MM.1S (cell line): ENCODE results near the gene NTSR1.

Experiments used
- DNase-seq: peaks from one replicate; pipeline ENCODE4 v3.0.0-alpha.2; 2015
- H2AFZ ChIP-seq: fragments of 300-600 bp; sonication (generic); 2 replicates; pipeline ENCODE4 v1.6.0; 2016; ENCODE audit warnings: antibody characterized with exemption, low read length
- H3F3A ChIP-seq: fragments of 300-600 bp; sonication (generic); 2 replicates; pipeline ENCODE4 v1.6.1; 2016; ENCODE audit warnings: mild to moderate bottlenecking, antibody characterized with exemption, low read length, moderate library complexity, mixed read lengths; ENCODE audit not compliant: insufficient read depth
- H3K27ac ChIP-seq: fragments of 300-600 bp; sonication (generic); 2 replicates; pipeline ENCODE4 v1.5.1; 2016; ENCODE audit warnings: mild to moderate bottlenecking, low read length
- H3K27me3 ChIP-seq: fragments of 300-600 bp; sonication (generic); replicated peaks from 2 replicates; pipeline ENCODE4 v1.6.0; 2016; ENCODE audit warnings: low read length; ENCODE audit not compliant: insufficient read depth
- H3K36me3 ChIP-seq: fragments of 300-600 bp; sonication (generic); replicated peaks from 2 replicates; pipeline ENCODE4 v1.6.1; 2016; ENCODE audit warnings: mild to moderate bottlenecking, low read length, mixed read lengths; ENCODE audit not compliant: insufficient read depth
- H3K4me1 ChIP-seq: fragments of 300-600 bp; sonication (generic); 2 replicates; pipeline ENCODE4 v1.6.1; 2016; ENCODE audit warnings: low read length, mixed read lengths
- H3K4me2 ChIP-seq: fragments of 300-600 bp; sonication (generic); 2 replicates; pipeline ENCODE4 v1.6.0; 2016; ENCODE audit warnings: low read depth, low read length
- H3K4me3 ChIP-seq: fragments of 300-600 bp; sonication (generic); 2 replicates; pipeline ENCODE4 v1.5.1; 2016; ENCODE audit warnings: low read length, mixed read lengths
- H3K79me2 ChIP-seq: fragments of 300-600 bp; sonication (generic); 2 replicates; pipeline ENCODE4 v1.6.1; 2016; ENCODE audit warnings: mixed run types, low read length, mixed read lengths
- H3K9ac ChIP-seq: fragments of 300-600 bp; sonication (generic); 2 replicates; pipeline ENCODE4 v1.6.1; 2016; ENCODE audit warnings: low read length, mixed read lengths
- H3K9me2 ChIP-seq: fragments of 300-600 bp; sonication (generic); replicated peaks from 2 replicates; pipeline ENCODE4 v1.6.1; 2016; ENCODE audit warnings: mild to moderate bottlenecking, low read length, mixed read lengths; ENCODE audit not compliant: insufficient read depth
- H3K9me3 ChIP-seq: fragments of 300-600 bp; sonication (generic); replicated peaks from 2 replicates; pipeline ENCODE4 v1.6.1; 2016; ENCODE audit warnings: mild to moderate bottlenecking, low read length, mixed read lengths; ENCODE audit not compliant: insufficient read depth
- H4K20me1 ChIP-seq: fragments of 300-600 bp; sonication (generic); 2 replicates; pipeline ENCODE4 v1.6.1; 2016; ENCODE audit warnings: mild to moderate bottlenecking, low read length, moderate library complexity, mixed read lengths; ENCODE audit not compliant: insufficient read depth
- EZH2 ChIP-seq: fragments of 300-600 bp; sonication (generic); optimal IDR thresholded peaks from 2 replicates; pipeline ENCODE3; 2017; ENCODE audit warnings: low read depth, mild to moderate bottlenecking, antibody characterized with exemption, low read length, mixed read lengths
- EZH2phosphoT487 ChIP-seq: fragments of 300-600 bp; sonication (generic); IDR thresholded peaks from 2 replicates; pipeline ENCODE4 v1.6.1; 2018; ENCODE audit warnings: antibody characterized with exemption, low read length
- TF ChIP-seq, protein P1 (sequence below): fragments of 300-600 bp; sonication (generic); IDR thresholded peaks from 2 replicates; pipeline ENCODE4 v1.5.1; 2016; ENCODE audit warnings: antibody characterized with exemption, low read length, mixed read lengths

Gene NTSR1

GRCh38 chr20:62793757-62794006 is 85.0 kb downstream of the NTSR1 start:
- Histone ChIP-seq H3K4me3 (peak overlapping the region; percentile 34; the same call in 1 of the 2 replicates), H3K27ac (peak overlapping the region; percentile 39; the same call in 1 of the 2 replicates), H3K4me2 (peak overlapping the region; percentile 81), H3F3A (peaks cover 18% of the 10 kb centered on the region), H3K9me2 (no peaks in the 10 kb centered on the region), H3K27me3 (peaks cover 22% of the 10 kb centered on the region), H3K9ac (peak overlapping the region; percentile 50; the same call in 1 of the 2 replicates), H3K4me1 (peaks cover 11% of the 10 kb centered on the region), H3K9me3 (no peaks in the 10 kb centered on the region), H4K20me1 (no peaks in the 10 kb centered on the region), H2AFZ (peak overlapping the region; percentile 71), H3K79me2 (peaks cover 10% of the 10 kb centered on the region), H3K36me3 (no peaks in the 10 kb centered on the region)
- TF ChIP-seq EZH2phosphoT487, result no peak
- TF ChIP-seq, protein P1, sequence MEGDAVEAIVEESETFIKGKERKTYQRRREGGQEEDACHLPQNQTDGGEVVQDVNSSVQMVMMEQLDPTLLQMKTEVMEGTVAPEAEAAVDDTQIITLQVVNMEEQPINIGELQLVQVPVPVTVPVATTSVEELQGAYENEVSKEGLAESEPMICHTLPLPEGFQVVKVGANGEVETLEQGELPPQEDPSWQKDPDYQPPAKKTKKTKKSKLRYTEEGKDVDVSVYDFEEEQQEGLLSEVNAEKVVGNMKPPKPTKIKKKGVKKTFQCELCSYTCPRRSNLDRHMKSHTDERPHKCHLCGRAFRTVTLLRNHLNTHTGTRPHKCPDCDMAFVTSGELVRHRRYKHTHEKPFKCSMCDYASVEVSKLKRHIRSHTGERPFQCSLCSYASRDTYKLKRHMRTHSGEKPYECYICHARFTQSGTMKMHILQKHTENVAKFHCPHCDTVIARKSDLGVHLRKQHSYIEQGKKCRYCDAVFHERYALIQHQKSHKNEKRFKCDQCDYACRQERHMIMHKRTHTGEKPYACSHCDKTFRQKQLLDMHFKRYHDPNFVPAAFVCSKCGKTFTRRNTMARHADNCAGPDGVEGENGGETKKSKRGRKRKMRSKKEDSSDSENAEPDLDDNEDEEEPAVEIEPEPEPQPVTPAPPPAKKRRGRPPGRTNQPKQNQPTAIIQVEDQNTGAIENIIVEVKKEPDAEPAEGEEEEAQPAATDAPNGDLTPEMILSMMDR, result no peak
- TF ChIP-seq EZH2, result no peak
- DNase-seq, result no peak

- Histone ChIP-seq H3K9me2 (no peaks in the 10 kb centered on the region), H3K4me2 (peak overlapping the region; percentile 100), H3K79me2 (peaks cover 10% of the 10 kb centered on the region), H3F3A (peaks cover 18% of the 10 kb centered on the region), H3K4me3 (peak overlapping the region; percentile 91), H3K27me3 (peaks cover 17% of the 10 kb centered on the region), H3K4me1 (peaks cover 11% of the 10 kb centered on the region), H3K9me3 (no peaks in the 10 kb centered on the region), H2AFZ (peak overlapping the region; percentile 95), H3K36me3 (no peaks in the 10 kb centered on the region), H3K27ac (peak overlapping the region; percentile 82), H4K20me1 (no peaks in the 10 kb centered on the region), H3K9ac (peak overlapping the region; percentile 90)
- TF ChIP-seq, protein P1, result no peak
- TF ChIP-seq EZH2 (no peak), EZH2phosphoT487 (no peak)
- DNase-seq, result peak; percentile 93
Observed at GRCh38 chr20:62794007-62794724, 85.5 kb downstream of the NTSR1 start.

- Histone ChIP-seq H3K4me3 (peak overlapping the region; percentile 91), H3K4me1 (peaks cover 11% of the 10 kb centered on the region), H2AFZ (peak overlapping the region; percentile 95), H4K20me1 (no peaks in the 10 kb centered on the region), H3K27ac (peak overlapping the region; percentile 82), H3K9me2 (no peaks in the 10 kb centered on the region), H3K9ac (peak overlapping the region; percentile 90), H3K4me2 (peak overlapping the region; percentile 100), H3K27me3 (peaks cover 7% of the 10 kb centered on the region), H3K79me2 (peaks cover 10% of the 10 kb centered on the region), H3K36me3 (no peaks in the 10 kb centered on the region; the same call in 1 of the 2 replicates), H3F3A (peaks cover 18% of the 10 kb centered on the region), H3K9me3 (no peaks in the 10 kb centered on the region)
- TF ChIP-seq EZH2 (no peak), EZH2phosphoT487 (no peak)
- TF ChIP-seq, protein P1, result no peak
- peak; percentile 62 for DNase-seq
Observed at GRCh38 chr20:62795023-62795761, 86.6 kb downstream of the NTSR1 start.
